NCI-H526 (cell line): Measurements from ENCODE around the gene CD46.
A peak's percentile ranks its signal among the peaks of the same experiment; 100 is the strongest.

Experiments
- DNase-seq, 2 experiments: peaks; one replicate each; lab custom pipeline; 2025; lab: John Stamatoyannopoulos, UW

Gene CD46

DNA sequence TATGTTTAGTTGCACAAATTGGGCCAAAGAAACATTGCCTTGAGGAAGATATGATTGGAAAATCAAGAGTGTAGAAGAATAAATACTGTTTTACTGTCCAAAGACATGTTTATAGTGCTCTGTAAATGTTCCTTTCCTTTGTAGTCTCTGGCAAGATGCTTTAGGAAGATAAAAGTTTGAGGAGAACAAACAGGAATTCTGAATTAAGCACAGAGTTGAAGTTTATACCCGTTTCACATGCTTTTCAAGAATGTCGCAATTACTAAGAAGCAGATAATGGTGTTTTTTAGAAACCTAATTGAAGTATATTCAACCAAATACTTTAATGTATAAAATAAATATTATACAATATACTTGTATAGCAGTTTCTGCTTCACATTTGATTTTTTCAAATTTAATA is 43.0 kb downstream of the CD46 start:
- DNase-seq: no peak

DNA sequence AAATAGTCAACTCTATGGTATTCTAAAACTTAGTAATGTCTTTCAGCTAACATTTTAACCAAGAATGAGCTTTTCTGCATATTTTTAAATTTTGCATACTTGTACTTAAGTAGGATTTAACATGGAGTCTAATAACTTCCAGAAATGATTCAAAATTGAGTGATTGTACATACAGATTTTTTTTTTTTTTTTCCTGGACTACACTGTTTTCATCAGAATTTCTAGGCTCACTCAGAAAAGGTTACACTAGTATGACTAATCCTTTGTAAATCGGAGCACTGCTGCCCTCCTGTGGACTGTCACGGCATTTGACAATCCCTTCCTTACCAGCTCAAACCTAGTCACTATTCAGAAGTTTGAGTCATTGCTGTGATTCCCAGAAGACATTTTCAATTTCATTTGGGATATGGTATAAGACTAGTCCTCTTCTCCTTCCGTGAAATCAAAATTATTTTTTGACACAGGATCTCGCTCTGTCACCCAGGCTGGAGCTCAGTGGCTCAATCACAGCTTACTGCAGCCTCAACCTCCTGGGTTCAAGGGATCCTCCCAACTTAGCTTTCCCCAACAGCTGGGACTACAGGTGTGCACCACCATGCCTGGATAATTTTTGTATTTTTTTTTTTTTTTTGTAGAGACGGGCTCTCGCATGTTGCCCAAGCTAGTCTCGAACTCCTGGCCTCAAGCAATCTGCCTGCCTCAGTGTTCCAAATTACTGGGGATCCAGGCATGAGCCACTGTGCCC is 45.5 kb downstream of the CD46 start:
- peak in 1 of 2 experiments; percentile 57 for DNase-seq

DNA sequence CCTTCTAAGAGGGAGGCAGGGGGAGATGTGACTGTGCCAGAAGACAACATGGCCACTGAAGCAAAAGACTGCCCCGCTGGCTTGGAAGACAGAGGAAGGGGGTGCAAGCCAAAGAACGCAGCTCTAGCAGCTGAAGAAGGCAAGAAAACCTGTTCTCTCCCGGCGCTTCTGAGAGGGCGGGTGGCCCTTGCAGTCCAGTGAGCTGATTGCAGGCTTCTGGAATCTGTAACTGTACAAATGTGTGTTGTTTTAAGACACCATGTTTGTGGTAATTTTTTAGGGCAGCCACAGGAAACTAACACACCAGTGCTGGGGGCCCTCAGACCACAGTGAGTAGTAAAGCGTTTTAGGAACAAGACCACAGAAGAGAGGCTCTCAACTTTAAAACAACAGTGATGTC is 47.0 kb downstream of the CD46 start:
- DNase-seq: no peak

DNA sequence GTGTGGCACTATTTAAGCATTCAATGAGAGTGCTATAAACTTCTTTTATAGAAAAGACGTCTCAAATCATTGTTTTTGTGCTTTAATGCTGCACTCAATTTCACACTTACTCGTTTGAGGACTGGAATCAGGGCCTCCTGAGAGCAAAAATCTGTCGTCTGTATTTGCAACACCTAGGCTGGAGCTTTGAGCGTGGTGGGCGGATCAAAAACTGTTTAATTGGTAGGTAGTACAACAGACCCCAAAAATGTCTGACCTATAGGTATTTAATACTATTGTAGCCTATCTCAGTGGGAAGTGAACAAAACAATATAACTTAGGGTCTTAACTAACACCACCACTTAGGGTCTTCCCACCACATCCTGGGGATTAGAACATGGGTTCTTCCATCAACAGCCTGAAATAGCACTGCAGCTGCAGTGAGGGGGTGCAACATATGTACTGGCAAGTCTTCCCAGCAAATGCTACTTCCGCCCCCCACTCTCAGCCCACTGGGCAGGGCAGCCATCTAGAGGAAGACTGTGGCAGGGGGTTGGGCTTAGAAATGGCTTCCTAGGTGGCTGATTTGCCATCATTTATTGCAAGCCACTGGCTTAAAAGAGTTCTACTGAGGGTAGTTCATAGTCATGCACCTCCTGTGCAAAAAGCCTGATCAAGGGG is 48.3 kb downstream of the CD46 start:
- no peak for DNase-seq

DNA sequence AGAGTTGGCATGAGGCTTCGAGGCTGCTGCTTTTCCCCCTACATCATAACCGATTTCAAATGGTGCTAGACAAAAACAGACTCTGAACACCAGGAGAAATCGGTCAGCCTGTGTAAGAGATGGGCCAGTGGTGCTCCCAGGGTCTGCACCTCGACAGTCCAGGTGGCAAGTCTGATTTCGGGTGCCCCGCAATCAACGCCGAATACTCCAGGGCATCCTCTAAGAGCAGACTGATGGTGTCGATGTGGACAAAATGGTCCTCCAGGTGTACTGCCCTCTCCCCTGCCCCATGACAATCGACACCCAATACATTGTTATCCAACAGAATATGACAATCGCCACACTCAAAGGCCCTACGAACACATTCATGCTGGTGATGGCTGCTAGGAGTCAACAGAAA is 50.0 kb downstream of the CD46 start:
- DNase-seq: no peak

DNA sequence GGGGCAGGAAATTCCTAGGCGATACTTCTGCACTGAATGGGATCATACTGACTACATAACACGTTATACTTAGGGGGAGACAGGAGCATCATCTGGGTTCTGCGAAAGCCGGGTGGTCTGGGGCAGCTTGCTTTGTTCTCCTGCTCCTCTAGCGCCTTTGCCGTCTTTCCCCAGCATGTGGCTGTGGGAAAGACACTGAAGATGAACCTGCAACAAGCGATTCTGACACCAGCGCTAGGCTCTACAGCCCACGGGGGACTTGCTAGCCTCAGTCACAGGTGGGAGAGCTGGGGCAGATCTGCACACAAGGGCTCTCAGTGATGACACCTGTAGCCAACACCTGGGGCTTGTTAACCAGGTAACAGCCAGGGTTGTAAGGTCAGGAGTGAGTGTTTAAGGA is 51.8 kb downstream of the CD46 start:
- DNase-seq: no peak

DNA sequence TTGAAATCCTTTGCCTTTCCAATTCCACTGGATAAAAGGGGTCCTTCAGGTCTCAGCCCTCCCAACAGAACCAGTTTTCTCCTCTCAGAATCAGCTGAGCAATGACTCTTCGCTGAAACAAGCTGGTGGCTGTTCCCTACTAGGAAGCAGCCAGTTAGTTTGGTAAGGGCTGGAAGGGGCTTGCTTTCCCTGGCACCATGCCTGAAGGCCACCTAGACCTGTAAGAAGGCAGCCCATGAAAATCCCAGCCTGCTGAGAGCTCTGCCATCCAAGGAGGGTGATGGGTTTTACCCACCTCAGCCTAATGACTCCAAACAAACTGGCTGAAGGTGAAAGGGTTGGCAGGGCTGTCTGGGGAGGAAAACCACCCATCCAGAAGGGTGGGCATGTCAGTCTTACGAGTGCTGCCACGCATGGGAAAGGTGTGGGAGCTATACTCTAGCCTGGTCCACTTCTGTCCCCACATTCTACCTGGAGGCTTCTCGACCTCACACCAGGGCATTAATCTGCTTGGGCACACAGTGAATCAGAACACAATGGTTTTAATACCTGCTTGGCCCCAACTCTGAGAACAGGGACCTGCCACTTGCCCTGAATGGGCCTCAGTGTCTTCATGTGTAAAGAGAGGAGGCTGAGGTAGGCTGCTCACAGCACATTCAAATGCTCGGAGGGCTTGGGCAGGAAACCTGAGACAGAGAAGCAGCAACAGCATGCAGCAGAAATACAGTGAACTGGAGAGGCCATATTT is 53.0 kb downstream of the CD46 start:
- peak in 1 of 2 experiments; percentile 54 for DNase-seq

DNA sequence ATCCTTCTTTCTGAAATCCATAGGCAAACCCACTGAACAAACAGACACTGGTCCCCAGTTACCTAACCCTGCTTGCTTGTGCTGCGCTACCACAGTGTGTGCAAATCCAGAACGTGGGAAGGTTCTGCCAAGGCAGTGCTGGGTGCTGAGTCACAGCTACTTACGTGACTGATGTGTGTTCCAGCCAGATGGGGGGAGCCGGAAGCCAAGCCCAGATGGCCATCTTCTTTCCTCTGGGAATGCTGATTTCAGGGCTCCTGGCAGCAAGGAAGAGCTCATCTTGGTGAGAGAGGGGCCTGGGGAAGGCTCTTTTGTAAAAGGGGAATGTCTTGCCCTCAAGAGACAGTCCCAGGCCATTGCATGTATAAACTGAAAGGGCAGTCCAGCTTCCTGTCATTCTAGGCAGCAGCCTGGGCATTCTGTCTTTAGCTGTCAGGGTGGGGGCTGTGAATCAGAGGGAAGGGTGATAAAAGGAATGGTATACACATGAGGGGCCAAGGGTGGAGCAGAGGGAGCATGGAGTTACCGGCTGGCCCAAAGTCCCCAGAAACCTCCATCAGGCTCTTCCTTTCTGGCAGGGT is 54.1 kb downstream of the CD46 start:
- no peak for DNase-seq

DNA sequence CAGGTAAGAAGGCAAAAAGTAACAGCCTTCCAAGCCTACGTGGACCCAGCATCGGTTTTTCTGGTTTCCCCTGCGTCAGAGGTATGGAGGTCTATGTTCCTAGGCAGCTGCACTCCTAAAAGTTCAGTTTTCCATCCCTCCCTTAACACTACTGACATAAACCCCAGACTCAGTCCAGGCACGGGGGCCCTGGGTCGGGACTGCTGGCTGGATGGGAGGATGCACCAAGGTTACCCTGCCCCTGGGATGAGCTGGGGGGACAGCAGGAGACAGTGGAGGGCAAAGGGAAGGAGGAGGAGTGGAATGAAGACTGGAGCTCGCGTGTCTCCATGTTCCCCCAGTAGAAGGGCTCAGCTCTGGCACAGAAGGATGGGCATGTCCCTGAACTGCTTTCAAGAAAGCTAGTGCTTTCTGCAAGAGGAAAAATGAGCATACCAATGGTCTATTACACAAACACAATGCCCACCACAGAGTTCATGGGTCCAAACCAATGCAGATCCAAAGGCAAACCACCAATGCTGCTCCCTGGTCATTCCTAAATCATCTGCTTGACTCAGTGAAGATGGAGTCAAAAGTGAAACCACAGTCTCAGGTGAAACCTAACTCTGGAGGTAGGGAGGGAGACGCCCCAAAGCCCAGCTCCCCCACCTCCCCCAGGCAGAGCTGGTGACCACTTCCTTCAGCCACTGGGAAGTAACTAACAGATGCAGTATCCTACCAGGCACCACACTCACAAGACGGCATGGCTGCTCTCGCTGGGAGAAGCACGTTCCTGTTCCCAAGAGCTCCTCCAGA is 54.9 kb downstream of the CD46 start:
- DNase-seq: no peak

DNA sequence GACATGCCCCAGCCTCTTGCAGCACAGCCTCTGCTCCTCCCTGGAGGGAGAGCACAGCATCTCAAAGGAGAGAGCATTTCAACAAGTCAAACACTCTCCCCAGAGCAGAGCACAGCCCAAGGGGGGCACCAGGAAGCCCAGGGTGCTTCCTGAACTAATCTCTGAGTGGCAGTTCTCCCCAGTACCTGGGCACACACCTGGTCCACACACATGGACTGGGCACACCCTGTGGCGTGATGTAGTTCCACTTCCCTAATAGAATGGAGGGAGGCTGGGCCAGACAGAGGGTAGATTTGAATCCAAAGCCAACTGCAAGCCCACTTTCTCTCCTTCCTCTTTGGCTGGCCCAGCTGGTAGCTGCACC is 55.5 kb downstream of the CD46 start:
- DNase-seq: no peak

DNA sequence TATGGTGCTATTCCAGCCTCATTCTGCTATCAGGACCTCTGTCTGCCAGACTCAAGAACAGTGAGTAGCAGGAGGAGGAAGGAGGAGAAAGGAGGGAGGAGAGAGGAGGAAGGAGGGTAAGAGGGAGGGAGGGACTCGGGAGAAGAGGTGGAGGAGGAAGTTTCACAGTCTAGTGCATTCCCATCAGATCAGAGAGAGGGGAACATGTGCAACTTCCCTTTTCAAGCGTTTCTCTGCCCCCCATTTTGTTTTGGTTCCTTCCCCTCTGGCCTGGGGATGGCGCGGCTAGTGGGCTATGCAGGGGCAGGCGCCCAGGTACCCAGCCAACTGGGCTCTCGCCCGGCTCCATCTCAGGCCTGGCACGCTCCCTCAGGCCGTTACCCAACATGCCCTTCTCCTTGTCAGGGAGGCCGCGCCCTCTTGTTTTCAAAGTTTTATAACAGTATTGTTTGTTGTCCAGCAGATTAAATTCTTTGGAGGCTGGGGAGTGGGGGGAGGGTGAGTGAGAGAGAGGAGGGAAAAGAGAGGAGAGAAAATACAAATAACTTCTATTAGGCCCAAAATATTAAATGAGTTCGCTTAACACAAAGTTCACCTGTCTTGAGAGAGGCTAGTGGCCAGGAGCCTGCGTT is 56.0 kb downstream of the CD46 start:
- no peak for DNase-seq

DNA sequence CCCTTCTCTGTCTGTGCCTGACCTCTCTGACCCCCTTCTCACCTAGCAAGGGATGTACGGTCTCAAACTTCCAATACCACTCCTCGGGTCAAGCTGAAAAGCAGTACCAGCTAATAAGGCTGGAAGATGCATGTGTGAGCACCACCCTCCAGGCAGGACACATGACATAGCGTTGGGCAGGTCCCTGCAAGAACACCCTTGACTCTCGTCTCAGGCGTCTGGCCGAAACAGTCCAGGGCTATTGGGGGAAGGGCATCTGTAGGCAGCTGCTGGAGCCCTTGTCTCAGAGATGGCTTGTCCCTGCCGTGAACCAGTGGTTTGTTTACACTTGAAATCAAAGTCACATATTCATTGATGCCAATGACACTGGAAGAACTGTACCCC is 56.5 kb downstream of the CD46 start:
- DNase-seq: no peak

DNA sequence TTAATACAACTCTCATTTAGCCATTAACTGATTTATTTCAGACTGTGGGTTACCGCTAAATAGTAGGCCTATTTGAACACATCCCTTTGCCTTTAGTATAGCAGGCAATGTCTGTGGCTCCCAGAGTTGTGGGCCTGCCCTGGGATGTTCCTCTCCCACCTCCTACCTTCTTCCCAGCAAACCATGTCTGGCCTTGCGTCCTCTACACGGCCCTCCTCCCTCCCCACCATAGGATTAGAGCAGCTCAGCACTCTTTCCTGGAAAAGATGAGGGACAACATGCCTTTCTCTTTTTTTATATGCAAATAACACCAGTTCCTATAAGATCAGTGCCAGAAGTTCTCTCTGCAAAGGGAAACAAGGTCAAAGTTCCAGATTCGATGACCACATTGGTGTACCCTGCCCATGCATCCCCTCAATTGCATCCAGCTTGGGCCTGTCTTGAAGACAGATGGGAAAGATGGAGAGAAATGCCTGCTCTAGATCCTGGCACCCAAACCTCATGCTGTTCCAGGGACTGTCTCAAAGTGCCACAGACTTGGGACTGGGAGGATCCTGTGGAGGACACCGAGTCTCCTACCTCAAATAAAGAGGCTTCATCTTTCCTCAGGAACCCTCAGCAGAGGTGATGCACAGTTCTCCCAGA is 57.2 kb downstream of the CD46 start:
- no peak for DNase-seq

DNA sequence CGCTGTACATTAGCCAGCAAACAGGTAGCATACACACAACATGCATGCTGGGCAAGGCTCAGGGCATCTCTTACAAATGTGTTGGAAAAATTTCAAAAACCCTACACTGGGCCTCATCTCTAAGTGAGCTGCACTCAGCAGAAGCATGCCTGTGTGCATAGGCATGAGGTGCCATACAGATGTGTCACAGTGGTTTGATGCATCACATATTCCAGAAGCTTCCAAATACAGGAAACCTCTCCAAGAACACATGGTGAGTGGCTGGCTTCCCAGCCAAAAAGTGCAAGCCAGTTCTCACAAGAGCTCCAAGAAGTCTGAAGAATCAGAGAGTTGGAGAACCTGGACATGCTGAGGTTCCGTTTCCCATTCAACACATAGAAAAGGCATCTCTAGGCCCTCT is 58.3 kb downstream of the CD46 start:
- no peak for DNase-seq

DNA sequence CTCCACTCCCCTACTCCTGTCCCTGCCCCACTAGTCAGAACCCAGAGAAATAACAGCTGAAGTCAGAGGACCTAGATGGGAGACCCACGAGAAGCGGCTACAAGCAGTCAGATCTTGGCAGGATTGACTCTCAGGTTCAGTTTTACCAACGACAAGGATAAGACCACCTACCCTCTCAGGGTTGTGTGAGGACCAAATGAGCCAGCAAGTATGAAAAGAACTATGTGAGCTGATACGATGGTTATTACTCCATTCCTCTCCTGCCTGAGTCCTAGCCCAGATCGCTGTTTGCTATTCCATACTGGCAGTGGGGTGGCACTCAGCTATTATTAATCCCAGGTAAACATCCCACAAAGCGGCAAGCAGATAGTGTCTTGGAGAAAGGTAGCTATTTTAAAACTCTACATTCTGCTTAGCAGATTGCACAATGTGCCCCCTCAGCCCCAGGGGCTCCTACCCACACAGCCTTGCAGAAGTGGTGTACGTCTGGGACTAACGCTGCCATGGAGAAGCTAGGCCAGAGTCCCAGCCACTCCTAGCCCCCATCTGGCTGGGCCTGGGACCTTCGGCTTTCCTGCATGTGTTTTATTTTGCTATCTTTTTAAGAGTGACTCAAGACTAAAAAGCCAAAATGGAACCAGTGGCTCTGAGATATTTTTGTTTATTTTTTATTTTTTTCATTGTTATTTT is 58.9 kb downstream of the CD46 start:
- DNase-seq: no peak

DNA sequence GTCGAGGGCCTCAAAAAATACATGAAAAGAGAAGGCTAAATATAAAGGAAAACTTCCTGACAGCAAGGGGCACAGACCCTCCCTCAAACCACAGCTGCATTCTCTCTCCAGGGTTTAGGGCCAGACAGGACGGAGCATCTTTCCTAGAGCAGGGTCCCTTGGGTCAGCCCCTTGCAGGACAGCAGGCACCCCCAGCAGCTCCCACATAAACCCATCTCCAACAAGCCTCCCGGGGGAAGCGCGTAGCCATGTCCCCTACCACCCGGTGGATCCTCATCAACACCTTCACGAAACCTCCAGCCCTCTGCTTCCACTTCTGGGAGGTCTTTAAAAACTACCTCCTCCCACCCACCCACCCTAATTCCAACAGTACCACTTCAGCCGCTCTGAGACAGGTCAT is 59.5 kb downstream of the CD46 start:
- DNase-seq: no peak

DNA sequence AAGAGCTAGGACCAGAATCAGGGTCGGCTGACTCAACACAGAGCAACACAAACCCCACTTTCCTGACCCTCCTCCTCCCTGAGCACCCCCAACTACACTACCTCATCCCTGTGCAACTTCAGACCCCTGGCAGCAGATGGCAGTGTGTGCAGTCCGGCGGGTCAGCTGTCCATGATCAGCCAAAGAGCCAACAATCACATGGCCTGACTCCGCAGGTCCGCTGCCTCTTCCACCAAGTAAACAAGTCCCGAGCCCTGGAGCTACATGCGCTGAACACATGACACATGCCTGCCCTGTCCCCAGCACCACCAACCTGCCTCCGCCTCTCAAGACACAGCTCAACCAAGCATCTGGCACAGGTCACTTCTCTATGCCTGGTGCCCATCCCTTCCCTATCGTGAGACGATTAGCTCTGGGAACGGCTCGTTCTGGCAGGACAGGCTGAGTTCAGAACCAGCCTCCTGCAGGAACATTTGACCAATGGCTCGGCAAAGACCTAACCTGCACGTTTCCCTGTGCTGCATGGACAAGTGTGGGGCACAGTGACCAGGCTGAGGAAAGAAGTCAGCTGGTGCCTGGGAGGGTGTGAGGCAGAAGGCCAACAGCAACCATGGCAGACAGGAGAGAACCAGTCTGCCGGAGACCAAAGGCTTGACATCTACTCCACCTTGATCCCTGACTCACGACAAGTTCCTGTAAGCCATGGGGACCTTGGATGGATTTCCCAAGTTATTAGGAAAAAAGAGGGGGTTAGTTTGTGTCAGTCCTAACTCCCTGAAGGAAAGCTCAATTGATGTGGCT is 60.3 kb downstream of the CD46 start:
- peak in 1 of 2 experiments; percentile 9 for DNase-seq

DNA sequence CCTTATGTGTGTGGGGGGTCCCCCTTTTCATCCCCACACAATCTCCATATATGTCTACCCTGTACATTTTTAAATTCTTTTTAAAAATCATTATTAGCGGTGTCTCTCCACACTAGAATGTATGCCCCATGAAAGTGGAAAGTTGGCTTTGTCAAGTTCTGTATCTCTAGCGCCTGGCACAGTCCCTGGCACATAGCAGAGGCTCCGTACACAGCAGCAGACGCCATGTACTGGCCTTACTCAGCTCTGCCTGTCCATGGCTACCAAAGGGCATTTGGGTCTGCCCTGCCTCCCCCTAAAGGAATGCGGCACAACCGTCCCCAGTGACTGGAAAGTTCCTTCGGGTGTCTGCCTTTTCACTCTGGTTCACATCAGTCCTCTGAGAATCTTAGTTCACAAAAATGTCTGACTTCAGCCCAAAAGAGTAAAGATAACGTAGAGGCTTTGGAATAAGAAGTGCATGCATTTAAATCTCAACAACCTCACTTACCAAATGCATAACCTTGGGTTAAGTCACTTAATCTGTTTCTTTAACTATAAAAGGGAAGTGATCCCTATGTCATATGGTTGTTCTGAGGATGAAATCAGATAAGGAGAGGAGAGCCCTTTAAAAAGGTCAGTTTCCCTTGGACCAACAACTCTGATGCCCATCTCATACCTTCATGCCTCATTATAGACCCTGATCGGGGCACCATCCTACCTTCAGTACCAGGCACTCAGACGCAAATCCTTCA is 61.1 kb downstream of the CD46 start:
- no peak for DNase-seq

DNA sequence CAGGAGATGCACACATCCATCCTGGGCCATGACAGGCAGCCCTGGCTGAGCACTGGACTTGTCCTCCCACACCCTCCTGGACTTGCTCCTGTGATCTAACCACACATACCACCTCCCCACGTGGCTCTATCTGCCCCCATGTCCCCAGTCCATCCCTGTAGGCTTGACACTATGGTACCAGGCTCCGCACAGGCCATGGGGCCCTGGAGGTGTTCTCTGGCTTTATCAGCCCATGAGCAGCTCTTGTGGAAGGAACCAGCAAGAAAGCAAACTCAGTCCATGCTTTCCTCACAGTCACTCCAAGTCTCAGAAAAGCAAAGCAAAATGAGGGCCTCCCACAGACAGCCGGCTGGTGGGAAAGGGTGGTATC is 61.6 kb downstream of the CD46 start:
- no peak for DNase-seq
